Measurements from ENCODE around the gene CES5A.

DNA sequence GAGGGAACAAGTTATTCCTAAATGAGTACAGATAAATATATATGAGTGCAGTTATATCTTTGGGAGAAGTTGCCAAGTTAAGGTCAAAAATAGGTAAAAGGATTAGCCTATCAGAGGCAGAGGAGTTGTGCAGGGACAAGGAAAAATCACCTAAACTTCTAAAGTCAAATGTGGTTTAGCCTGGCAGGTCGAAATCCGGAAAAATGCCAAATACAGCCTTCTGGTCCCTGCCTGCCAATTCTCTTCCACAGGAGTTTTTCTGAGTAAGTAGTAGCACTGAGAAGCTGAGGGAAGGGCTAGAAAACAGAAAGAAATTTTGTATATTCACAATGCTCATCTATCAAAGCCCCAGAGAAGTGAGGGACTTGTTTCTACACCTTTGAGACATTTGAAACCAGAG is 17.6 kb upstream of the CES5A start:
- TF ChIP-seq CTCF (IDR thresholded peaks at IDR 0.05) (no peak), EZH2 (IDR thresholded peaks at IDR 0.05; ENCODE audit: borderline replicate concordance, insufficient read depth, low read depth, low read length, poor library complexity, severe bottlenecking) (no peak)

Measured in B cell (primary cell).